HG03025 (cell line): ENCODE data around the gene PDE10A.
"Not testable (repeated sequence)": the region's sequence is repeated elsewhere in the genome, so short reads cannot be mapped to it uniquely, and the experiment has no call there.

Experiments used
- ATAC-seq: cut with Tn5 transposase; IDR thresholded peaks from one replicate; pipeline ENCODE4 v1.9.1; 2021; ENCODE audit warnings: mild to moderate bottlenecking, moderate library complexity; ENCODE audit not compliant: unreplicated experiment, low FRiP score

PDE10A gene

DNA sequence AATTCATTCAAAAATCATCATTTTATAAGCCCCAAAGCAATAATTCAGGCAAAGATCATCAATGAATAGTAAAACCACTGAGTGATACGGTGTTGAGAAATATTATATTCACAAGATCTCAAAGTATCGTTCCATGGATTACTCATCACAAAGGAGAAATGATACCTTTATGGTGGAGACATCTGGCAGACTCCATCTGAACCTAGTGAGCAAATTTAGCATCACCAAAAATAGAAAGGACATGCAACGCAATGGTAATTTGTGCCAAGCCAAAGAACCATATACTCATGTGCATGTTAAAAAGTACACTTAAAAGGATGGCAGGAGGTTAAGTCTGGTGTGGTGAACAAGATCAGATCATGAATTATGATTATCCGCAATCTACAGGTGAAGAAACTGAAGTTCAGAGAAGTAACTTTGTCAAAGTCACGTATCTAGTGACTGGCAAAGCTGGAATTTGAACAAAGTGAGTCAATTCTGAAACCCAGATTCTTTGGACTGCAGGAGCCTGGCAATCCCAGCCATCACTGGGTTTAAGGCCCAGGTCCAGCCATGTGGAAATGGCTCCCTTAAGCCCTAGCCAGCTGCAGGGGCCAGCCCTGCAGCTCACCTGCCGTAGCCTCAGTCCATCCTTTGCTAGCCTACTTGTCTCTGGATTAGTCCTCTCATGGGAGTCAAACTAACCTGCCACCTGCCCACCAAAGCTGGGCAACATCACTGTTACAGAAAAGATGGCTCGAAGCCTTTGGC is 68.3 kb downstream of the PDE10A start:
- no peak for ATAC-seq

DNA sequence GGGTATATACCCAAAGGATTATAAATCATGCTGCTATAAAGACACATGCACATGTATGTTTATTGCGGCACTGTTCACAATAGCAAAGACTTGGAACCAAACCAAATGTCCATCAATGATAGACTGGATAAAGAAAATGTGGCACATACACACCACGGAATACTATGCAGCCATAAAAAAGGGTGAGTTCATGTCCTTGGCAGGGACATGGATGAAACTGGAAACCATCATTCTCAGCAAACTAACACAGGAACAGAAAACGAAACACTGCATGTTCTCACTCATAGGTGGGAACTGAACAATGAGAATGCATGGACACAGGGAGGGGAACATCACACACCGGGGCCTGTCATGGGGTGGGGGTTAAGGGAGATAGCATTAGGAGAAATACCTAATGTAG is 70.1 kb downstream of the PDE10A start:
- ATAC-seq, result not testable (repeated sequence)

DNA sequence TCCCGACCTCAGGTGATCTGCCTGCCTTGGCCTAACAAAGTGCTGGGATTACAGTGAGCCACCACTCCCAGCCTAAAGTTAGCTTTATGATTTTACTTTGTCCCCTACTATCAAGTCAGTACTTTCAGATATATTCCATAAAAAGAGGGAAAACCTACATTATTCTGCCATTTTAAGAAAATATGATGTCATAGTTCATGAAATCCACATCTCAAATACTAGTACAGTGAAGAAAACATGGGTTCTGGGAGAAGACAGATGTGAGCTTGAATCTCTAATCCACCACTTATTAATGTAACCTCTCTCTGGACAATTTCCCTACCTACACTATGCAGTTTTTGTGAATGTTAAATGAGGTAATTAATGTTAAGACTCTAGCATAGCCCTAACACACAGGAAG is 74.5 kb downstream of the PDE10A start:
- ATAC-seq, result no peak

DNA sequence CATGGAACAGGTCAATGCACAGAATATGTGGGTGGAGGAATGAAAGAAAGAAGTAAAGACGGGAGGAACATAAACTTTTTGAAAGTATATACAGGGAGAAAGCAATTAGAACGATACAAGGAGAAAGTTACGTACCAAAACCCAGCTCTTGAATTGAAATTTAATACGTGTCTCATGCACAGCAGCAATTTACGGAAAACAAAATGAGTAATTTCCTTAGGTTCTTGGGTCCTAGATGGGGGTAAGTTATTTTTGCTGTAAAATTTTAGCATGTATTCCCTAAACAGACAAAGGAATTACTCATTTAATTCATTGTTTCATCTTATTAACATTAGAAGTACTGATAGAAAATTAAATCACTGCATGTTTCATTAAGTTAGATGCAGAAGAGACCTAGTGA is 75.8 kb downstream of the PDE10A start:
- ATAC-seq, result no peak

DNA sequence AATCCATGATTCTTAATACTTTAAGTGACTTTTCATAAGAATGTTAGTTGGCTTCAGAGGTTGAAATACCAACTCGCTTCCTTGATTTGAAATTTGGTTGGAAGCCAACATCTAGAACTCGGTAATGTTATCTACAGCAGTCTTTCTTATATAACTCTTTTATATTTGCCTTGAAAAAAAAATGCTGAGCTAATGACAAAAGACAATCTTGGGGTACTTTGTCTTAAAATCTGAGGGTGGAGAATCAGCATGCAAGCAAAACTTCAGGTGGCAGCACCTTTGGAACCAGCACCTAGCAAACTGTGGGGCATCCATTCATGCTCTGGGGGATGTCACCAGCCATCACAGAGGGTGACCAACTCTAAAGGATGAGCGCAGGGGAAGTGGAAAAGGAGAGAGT is 76.3 kb downstream of the PDE10A start:
- ATAC-seq, result no peak

DNA sequence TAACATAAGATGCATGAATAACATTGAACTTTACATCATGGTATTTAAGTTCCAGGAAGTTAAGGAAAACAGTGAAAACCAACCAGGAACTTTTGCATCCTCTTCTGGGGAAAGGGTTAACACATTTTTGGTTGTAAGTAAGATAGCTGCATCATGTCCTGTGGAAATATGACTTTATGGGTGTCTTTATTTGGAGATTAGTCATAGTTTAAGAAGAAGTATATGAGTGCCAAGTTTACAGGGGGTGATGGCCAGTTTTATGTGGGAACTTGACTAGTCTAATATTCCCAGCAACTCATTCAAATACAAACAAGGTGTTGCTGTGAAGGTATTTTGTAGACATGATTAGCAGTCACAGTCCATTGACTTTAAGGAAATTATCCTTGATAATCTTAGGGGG is 78.0 kb downstream of the PDE10A start:
- no peak for ATAC-seq

DNA sequence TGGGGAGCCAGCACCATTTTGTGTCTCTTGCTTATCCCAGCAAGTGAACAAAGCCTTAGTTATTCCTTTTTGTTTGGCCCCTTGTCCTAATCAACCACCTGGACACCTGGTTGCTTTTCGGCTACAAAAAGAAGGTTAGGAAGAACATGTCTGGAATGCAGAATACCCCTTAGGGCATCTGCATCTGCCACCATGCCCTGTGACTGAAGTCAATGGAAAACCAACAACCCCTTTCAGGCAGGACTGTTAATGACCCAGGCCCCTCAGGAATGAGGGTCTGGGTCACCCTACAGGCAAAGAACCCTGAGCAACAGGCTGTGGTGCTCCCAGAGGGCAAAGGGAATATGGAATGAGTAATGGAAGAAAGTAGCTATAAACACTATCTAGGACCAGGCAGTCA is 78.5 kb downstream of the PDE10A start:
- no peak for ATAC-seq

DNA sequence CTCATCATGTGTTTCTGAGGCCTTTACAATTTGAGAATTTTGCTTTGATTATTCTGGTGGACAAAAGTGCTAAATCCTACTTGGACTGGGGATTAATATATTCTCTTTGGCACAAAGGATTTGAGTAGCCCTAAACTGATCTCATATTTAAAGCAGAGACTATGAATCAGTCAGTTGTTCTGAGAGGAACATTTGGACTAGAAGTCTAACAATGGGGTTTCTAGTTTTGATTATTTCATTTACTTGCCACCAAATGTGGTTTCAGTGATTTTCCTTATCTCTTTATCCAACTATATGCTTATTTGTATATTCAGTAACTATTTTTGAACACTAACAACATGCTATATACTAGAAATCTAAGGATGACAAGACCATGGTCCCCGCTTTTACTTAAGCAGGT is 81.4 kb downstream of the PDE10A start:
- no peak for ATAC-seq

DNA sequence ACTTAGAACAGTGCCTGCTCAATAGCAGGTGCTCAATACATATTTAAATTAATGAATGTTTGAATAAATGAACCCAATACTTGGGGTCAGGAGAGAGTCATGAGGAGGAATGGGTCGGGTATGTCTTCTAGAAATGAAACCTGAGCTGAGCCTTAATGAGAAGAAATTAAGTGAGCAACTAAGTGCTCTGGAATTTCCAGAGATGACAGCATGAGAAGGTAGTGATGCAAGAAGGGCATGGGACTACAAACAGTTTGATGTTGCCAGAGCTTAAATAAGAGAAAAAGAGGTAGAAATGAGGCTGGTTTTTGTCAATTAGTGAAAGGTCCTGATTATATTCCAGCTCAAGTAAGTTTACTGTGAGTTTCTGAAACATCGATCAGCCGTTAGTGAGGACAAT is 82.9 kb downstream of the PDE10A start:
- ATAC-seq, result no peak

DNA sequence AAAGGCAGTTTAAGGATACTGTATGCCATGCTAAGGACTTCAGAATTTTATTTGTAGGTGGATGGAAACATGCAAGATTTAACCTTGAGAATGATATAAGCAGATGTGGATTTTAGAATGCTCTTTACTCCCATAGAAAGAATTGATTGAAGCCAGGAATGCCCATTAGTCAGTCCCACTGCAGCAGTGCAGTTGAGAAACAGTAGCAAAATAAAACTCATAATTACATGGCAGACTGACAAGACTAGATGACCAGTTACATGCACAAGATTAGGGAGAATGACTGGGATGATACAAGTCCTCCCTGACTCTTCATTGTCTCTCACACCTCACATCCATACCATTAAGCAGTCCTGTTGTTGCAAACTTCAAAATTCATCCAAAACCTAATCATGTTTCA is 83.9 kb downstream of the PDE10A start:
- ATAC-seq, result no peak

DNA sequence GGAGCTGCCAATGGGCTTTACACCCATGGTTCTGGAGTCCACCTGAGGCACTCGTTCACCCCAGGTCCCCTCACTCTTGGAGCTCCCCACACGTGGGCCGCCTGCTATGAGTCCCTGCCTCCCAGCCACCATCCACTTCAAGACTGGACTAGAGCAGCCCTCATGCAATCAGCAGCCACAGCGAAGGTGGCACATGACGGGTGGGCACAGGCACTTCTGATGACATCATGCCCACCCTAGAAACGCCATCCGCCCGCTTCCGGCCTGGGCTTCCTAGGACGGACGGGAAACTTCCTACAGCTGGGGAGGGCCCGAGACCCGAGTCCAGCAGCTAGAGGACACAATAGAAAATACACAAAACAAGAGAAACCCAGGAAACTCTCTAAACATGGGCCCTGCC is 85.5 kb downstream of the PDE10A start:
- no peak for ATAC-seq

DNA sequence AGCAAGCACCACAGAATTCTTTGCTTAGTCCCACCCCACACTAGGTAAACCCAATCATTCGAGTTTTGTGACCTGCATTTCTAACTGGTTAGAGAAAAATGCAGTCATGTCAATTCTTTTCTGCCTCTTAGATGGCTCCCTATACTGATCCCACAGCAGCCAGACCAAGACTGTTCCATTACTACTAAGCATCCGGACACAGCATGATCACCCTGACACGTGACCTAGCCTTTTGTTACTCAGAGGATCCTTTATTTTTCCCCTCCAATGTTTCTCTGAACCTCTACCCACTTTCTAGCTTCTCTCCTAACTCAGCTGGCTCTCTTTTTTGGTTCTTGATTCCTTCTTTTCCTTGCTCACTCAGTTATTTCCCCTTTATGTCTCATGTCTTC is 87.9 kb downstream of the PDE10A start:
- ATAC-seq, result no peak

DNA sequence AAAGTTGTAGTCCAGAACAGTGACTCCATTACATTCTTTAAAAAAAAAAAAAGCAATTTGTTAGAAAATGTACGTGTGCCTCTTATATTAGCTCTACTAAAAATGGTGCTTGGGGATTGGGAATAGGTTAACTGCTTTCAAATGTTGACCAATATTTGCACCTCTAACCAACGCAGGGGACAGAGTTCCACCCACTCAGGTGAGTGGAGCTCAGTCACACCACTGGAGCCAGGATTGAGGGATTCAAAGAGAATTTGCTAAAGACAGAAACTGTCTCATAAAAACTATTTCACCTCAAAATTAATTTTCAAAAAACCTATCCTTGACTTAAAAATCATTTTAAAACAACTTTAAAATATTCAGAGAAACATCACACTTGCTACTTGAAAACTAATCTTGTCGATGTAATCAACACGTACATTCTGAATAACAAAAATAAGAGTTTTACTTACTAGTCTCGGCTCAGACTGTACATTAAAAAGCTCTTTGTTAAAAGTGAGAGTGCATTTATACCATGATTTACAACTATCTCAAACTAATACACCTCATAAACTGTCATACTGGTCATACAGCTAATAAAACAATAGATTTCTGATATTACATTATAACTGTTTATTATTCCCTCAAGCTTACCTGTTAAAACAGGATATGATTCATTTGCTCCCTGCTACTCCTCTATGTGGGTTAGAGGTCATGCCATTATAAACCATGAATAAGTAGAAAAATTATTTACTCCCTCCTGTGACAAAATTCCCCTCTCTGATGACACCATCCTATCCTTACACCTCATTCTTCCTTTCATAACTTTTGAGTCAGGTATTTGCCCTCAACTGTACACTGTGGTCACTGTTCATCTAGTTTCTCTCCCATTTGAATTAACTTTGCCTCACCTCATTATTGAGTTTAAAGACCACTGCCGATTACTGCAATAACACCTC is 88.6 kb downstream of the PDE10A start:
- no peak for ATAC-seq

DNA sequence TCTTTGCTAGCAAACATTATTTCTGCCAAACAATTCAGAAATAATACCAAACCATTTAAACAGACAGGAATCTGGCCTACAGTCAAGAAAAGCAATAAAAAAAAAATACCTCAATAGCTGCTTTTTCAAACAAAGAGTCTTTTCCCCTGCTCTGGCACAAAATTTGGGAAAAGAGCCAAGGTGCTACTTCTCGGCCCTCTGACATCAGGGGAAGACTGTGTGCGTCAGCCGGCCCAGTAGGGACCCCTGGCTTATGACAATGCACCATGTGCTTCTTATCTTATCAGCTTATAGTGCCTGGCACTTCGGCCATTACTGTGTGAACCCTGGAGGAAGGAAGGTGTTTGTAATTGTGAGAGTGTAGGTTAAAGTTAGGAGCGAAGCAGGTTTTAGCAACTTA is 89.4 kb downstream of the PDE10A start:
- no peak for ATAC-seq

DNA sequence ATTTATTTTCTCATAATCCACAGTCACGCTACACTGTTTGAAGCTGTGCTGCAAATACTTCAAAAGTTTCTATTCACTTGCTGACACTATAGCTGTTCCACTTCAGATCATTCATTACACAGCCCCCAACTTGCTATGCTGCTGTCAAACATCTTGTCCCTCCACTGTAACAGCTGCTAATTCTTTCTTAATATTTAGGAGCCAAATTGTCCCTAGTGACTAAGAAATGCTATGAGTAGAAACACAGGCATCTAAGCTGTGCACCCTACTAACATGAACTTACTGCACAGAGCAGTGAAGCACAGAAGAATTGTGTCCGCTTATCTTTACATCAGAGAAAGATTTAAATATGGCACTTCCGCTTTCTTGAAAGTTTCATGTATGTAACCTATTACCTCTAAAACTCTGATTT is 91.3 kb downstream of the PDE10A start:
- peak; percentile 61 for ATAC-seq

DNA sequence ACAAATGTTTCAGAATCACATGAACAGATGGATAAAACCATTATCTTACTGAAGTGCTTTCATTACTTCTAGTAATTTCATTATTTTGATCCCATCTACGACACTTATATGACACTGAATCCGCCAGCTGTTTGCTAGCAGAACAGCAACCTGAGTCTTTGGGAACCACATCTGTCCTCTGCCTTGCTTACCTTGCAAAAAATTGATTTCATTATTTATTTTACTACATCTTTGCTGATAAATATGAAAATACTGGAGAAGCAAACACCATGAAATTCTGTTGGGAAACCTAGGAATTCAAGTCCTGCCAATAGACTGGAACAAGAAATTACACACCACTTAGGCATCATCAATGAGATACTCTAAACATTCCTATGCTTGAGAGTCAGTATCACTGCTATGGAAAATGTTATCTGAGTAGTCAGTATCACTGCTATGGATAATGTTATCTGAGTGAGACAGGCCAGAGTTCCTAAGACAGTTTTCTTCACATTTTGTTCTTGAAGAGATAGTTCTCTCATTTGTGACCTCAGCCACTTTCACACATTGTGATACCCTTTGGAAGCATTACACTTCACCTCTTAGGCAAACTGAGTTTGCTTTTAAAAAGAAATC is 91.9 kb downstream of the PDE10A start:
- no peak for ATAC-seq

DNA sequence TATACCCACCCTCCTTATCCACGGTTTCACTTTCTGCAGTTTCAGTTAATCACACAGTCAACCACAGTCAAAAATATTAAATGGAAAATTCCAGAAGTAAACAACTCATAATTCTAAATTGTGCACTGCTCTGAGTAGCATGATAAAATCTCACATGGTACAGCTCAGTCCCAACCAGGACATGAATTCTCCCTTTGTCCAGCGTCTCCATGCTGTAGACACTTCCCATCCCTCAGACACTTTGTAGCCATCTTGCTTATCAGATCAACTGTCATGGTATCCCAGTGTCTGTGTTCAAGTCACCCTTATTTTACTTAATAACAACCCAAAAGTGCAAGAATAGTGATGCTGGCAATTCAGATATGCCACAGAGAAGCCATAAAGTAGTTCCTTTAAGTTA is 94.7 kb downstream of the PDE10A start:
- no peak for ATAC-seq

DNA sequence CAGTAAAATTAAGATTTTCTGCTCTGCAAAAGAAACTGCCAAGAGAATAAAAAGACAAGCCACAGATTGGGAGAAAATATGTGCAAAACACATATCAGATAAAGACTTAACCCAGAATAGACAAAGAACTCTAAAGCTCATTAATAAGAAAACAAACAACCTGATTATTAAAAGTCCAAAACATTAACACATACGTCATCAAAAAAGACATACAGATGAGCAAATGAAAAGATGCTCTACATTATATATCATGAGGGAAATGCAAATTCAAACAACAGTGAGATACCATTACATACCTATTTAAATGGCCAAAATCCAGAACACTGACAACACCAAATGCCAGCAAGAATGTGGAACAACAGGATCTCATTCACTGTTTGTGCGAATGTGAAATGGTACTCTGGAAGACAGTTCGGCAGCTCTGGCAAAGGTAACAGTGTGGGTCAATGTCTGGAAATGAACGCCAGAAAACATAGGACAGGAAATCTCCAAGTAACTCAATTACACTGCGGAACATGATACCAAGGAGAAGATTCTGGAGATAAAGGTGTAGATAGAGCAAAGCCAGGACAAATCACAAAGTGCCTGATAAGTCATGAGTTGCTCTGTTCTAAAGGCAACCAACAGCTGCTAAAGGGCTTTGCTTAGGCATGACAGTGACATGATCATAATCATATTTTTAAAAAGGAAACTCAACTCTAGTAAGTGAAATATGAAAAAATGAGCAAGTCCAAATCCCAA is 96.8 kb downstream of the PDE10A start:
- ATAC-seq, result no peak

DNA sequence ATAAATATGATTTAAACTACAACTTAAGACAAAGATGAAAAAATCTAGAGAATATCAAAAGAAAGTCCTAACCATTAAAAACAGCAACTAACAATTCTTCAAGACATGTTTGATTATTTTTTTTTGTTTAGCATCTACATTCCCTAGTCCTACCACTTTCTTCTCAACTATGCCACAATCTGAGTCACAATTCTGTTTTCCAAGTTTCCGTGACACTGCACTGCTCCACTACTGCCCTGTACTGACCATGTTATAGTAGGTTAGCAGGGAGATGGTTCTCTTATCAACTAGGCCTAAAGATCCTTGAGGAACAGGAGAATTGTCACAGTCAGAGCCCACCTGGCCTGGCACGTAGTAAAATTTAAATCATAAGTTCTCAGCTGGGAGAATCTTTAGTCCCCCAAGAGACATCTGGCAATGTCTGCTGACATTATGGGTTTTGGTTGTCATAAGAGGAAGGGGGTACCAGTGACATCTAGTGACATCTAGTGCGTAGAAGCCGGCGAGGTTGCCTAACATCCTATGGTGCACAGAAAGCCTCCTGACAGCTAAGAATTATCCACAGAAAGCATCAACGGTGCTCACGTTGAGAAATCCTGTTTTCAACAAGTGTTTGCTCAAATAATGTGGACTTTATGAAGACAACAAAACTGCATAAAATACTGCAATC is 100.5 kb downstream of the PDE10A start:
- ATAC-seq, result no peak

DNA sequence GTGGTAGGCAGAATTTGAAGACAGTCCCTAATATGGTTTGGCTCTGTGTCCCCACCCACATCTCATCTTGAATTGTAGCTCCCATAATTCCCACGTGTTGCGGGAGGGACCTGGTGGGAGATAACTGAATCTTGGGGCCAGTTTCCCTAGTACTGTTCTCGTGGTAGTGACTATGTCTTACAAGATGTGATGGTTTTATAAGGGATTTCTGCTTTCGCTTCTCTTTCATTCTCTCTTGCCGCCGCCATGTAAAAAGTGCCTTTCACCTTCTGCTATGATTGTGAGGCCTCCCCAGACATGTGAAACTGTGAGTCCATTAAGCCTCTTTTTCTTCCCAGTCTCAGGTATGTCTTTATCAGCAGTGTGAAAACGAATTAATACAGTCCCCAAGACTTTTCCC is 103.4 kb downstream of the PDE10A start:
- no peak for ATAC-seq
